Measurements from ENCODE around the gene HSP90AB1.
"Not testable (repeated sequence)": the region's sequence is repeated elsewhere in the genome, so short reads cannot be mapped to it uniquely, and the experiment has no call there.

HSP90AB1 gene

GRCh38 chr6:44222486-44223318, 24.2 kb upstream of the HSP90AB1 start:
- no peak for DNase-seq

- DNase-seq: peak; percentile 88
These were observed 23.4 kb upstream of the HSP90AB1 start, which contains the start of gene SLC29A1 for GRCh38 chr6:44223319-44224028. TSS of gene SLC29A1 (plus strand) at chr6:44223595. CDS start at chr6:44227314, 3,719 bp downstream.

- DNase-seq: no peak
These were observed 22.6 kb upstream of the HSP90AB1 start for GRCh38 chr6:44224029-44224964.

- no peak for DNase-seq
These were observed 22.0 kb upstream of the HSP90AB1 start for GRCh38 chr6:44224965-44225305.

DNA sequence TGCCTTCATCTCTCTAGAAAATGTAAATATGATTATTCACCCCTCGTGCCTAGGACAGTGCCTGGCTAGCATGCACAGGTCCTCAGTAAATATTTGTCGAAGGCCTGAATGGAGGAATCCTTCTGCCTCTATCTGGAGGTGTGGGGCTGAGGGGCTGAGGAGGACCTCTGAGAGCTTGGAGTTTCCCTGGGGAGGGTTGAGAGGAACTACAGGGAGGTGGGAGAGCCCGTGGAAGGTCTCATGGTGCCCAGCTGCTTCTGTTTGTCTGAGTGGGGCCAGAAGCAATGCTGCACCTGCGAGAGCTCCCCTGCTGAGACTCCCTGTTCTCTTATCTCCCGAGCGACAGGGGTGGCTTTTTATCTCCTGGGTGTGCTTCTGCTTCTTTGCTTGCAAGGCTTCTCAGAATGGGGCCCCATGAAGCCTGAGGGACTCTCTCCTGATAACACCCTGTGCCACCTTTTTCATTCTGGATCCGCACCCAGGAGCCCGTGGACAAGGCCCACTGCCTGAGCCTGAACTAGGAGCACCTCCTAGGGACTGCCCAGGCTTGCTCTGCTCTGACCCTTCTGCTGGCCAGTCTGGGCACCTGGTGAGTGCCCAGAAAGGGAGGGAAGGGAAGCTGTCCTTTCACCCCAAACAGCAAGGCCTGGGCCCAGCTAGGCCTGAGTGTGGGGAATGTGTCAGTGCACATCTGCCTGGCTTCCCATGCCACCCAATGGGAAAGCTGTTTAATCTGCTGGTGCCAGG, 21.1 kb upstream of the HSP90AB1 start:
- no peak for DNase-seq

- DNase-seq: no peak
These were observed 20.3 kb upstream of the HSP90AB1 start for GRCh38 chr6:44226368-44227147.

- no peak for DNase-seq
These were observed 19.6 kb upstream of the HSP90AB1 start for GRCh38 chr6:44227148-44227793.

DNA sequence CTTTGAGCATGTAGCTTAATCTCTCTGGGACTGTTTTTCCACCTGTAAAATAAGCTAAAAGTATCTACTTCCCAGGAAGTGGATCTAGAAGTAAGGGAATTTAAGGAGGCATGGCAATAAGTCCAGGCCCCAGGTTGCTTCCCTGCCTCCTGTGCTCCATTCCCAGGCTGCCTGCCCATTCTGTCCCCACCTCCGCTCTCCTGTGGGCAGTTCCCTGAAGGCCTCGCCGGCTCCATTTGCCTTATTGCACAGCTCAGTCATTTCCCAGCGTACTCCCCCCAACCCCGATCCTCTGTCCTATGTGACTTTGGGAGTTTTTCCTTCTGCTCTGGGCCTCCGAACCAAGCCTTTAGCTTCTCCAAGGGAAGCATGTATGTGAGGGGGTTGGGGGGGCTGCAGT, 18.9 kb upstream of the HSP90AB1 start:
- DNase-seq: no peak

- no peak for DNase-seq
These were observed 18.5 kb upstream of the HSP90AB1 start for GRCh38 chr6:44228433-44228832.

DNA sequence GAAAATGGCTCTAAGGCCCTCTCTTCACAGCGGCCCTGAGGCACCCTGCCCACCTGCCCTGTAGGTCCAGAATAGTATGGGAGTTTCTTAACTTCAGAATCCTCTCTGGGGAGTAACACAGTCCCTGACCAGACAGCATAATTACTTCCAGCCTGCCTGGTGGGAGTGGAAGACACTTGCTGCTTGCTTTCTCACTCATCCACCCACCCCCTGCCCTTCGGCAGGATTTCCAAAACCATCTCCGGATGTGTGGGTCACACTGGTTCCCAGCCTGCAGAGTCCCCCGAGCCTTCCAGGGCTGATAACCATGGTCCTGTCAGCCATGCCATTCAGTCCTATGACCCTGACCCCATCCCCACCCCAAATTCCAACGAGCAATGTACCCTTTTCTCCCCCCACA, 18.1 kb upstream of the HSP90AB1 start:
- DNase-seq: no peak

DNA sequence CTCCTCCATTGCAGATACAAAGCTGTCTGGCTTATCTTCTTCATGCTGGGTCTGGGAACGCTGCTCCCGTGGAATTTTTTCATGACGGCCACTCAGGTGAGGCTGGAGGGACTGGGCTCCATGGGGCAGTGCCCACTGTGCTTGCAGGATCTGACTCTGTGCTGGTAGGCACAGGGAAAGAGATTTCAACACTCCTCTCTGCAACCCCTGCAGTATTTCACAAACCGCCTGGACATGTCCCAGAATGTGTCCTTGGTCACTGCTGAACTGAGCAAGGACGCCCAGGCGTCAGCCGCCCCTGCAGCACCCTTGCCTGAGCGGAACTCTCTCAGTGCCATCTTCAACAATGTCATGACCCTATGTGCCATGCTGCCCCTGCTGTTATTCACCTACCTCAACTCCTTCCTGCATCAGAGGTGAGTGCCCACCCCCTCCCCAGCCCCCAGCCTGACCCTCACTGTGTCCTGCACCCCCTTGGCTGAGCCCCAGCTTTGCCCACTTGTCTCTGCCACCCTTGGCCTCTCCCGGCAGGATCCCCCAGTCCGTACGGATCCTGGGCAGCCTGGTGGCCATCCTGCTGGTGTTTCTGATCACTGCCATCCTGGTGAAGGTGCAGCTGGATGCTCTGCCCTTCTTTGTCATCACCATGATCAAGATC, 17.4 kb upstream of the HSP90AB1 start:
- DNase-seq: no peak

GRCh38 chr6:44230034-44230675, 16.7 kb upstream of the HSP90AB1 start:
- DNase-seq: no peak

- not testable (repeated sequence) for DNase-seq
These were observed 15.5 kb upstream of the HSP90AB1 start for GRCh38 chr6:44231426-44231825.

DNA sequence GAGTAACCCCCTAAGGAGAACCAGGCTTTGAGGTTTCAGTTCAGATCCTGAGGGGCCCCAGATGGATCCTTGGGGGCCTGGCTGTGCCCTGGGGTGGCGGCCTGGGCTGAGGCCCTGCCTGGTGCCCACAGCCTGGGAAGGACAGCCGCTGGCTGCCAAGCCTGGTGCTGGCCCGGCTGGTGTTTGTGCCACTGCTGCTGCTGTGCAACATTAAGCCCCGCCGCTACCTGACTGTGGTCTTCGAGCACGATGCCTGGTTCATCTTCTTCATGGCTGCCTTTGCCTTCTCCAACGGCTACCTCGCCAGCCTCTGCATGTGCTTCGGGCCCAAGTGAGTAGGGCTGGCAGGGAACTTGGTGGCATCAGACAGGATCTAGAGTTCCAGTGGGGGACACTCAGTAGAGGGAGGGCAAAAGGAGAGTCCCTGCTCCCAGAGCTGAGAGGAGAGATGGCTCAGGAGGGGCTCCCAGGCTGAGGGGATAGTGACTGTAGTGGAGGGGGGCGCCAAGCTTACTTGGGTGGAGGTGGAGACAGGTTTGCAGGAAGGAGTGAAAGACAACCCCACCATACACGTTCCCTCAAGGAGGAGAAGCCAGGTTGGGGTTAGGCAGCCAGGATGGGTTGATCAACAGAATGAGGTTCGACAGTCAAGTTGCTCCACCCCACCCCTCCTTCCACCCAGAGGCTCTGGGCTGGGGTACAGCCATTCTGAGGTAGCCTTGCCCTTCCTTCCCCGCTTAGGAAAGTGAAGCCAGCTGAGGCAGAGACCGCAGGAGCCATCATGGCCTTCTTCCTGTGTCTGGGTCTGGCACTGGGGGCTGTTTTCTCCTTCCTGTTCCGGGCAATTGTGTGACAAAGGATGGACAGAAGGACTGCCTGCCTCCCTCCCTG, 14.0 kb upstream of the HSP90AB1 start:
- DNase-seq: no peak

GRCh38 chr6:44233567-44234100, 13.3 kb upstream of the HSP90AB1 start:
- DNase-seq: no peak

- no peak for DNase-seq
These were observed 12.5 kb upstream of the HSP90AB1 start for GRCh38 chr6:44234101-44235025.

DNA sequence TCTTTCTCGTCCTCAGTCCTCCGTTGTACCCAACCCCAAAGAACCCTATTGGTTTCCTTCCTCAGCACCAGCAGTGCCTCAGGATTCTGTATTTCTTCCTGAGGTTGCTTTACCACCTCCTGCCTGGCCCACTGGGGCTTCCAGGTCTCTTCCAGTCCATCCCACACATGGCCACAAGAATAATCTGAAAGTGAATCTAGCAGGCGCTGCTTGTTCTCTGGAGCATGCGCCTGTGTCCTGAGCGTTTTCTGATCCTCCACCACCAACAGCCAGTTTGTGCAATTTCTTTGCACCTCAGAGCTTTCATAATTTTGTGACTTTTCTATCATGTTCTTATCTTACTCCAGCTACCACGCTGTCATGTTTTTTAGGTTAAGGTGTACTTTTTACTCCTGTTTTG, 11.6 kb upstream of the HSP90AB1 start:
- no peak for DNase-seq
